HCT116 (cell line): Measurements from ENCODE around the gene AHR.

Source experiments
- CEBPB ChIP-seq: IDR thresholded peaks from 2 replicates; pipeline ENCODE4 v1.6.1; 2012; ENCODE audit warnings: low read depth
- CTCF ChIP-seq, 3 experiments: fragments of 200-600 bp in 1 of 3; sonication (generic) in 1 of 3; IDR thresholded peaks in 2 of 3; conservative IDR thresholded peaks in 1 of 3; 2 replicates each; pipeline ENCODE4 v1.5.1; 2012 to 2017; ENCODE audit warnings: low read depth in 2 of 3, low read length in 2 of 3, antibody characterized with exemption in 1 of 3, borderline replicate concordance in 1 of 3, control low read depth in 1 of 3, mild to moderate bottlenecking in 1 of 3, mixed read lengths in 1 of 3, mixed run types in 1 of 3, moderate library complexity in 1 of 3; ENCODE audit not compliant: insufficient read depth in 1 of 3
- ELF1 ChIP-seq: IDR thresholded peaks from 2 replicates; pipeline ENCODE4 v1.6.1; 2012; ENCODE audit warnings: low read depth, borderline replicate concordance
- EZH2 ChIP-seq: fragments of 200-600 bp; sonication (generic); IDR thresholded peaks from 2 replicates; pipeline ENCODE4 v1.6.1; 2017; ENCODE audit warnings: antibody characterized with exemption, mixed run types
- JUND ChIP-seq: IDR thresholded peaks from 2 replicates; pipeline ENCODE4 v1.6.1; 2012
- MAX ChIP-seq: IDR thresholded peaks from 2 replicates; pipeline ENCODE4 v1.6.1; 2012
- POLR2A ChIP-seq: IDR thresholded peaks from 2 replicates; pipeline ENCODE4 v1.7.0; 2011; ENCODE audit warnings: borderline replicate concordance; ENCODE audit not compliant: insufficient read depth, insufficient read length; ENCODE audit errors: extremely low read depth
- POLR2AphosphoS5 ChIP-seq: IDR thresholded peaks from 2 replicates; pipeline ENCODE4 v1.6.1; 2011; ENCODE audit warnings: mild to moderate bottlenecking, low read depth, low read length, moderate library complexity
- REST ChIP-seq: IDR thresholded peaks from 2 replicates; pipeline ENCODE4 v1.6.1; 2012; ENCODE audit warnings: low read depth
- SIN3A ChIP-seq: IDR thresholded peaks from 2 replicates; pipeline ENCODE4 v1.6.1; 2012; ENCODE audit warnings: low read depth
- SRF ChIP-seq: IDR thresholded peaks from 2 replicates; pipeline ENCODE4 v1.6.1; 2012; ENCODE audit warnings: low read depth
- TCF7L2 ChIP-seq: IDR thresholded peaks from 2 replicates; pipeline ENCODE4 v1.7.0; 2011; ENCODE audit warnings: borderline replicate concordance, inconsistent platforms; ENCODE audit not compliant: insufficient read depth, insufficient read length; ENCODE audit errors: extremely low read depth

- TF ChIP-seq MAX (no peak), CTCF (IDR thresholded peaks at IDR 0.05 in 2 of 3, conservative IDR thresholded peaks at IDR 0.05 in 1 of 3; ENCODE audit: borderline replicate concordance in 1 of 3, insufficient read depth in 1 of 3, low read depth in 2 of 3, low read length in 2 of 3) (no peak), SRF (no peak), POLR2A (no peak), REST (no peak), SIN3A (no peak), JUND (no peak), ELF1 (no peak), CEBPB (no peak), EZH2 (no peak), TCF7L2 (no peak), POLR2AphosphoS5 (no peak)
Measured at GRCh38 chr7:17319164-17320101, 21.0 kb downstream of the AHR start.
